Stimulated activated CD8-positive, alpha-beta memory T cell treated with anti-CD3 and anti-CD28 coated beads, Interleukin-7, amount 100 ng/mL, for 24 hours (primary cell): ENCODE measurements around the gene SCFD2.
"Not testable (repeated sequence)": the region's sequence is repeated elsewhere in the genome, so short reads cannot be mapped to it uniquely, and the experiment has no call there.

Experiments
- DNase-seq: peaks from one replicate; pipeline ENCODE4 v3.0.0-alpha.2; 2020; ENCODE audit warnings: low read depth

SCFD2 gene

DNA sequence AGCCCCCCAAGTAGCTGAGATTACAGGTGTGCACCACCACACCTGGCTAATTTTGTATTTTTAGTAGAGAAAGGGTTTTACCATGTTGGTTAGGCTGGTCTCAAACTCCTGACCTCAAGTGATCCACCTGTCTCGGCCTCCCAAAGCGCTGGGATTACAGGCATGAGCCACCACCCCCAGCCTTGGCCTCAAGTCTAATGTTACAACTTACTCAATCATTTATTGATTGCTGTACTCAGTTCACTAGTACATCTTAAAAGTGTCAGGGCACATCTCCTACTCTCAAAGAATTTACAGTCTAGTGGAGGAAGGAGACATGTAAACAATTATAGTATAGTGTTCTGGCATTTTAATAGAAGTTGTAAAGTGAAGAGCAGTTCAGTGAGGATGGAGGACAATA lies 19.5 kb downstream of the SCFD2 start:
- not testable (repeated sequence) for DNase-seq

DNA sequence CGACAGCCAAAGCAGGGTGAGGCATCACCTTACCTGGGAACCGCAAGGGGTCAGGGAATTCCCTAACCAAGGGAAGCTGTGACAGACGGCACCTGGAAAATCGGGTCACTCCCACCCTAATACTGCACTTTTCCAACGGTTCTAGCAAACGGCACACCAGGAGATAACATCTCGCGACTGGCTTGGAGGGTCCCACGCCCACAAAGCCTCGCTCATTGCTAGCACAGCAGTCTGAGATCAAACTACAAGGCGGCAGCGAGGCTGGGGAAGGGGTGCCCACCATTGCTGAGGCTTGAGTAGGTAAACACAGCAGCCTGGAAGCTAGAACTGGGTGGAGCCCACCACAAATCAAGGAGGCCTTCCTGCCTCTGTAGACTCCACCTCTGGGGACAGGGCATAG lies 25.7 kb downstream of the SCFD2 start:
- DNase-seq = not testable (repeated sequence)

DNA sequence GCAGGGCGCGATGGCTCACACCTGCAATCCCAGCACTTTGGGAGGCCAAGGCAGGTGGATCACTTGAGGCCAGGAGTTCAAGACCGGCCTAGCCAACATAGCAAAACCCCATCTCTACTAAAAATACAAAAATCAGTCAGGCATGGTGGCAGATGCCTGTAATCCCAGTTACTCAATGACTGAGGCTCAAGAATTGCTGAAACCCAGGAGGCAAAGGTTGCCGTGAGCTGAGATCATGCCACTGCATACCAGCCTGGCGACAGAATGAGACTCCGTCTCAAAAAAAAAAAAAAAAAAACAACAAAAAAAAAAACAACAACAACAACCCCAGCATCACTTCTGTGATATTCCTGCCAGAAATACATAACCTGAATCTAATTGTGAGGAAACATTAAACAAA lies 30.9 kb downstream of the SCFD2 start:
- not testable (repeated sequence) for DNase-seq

DNA sequence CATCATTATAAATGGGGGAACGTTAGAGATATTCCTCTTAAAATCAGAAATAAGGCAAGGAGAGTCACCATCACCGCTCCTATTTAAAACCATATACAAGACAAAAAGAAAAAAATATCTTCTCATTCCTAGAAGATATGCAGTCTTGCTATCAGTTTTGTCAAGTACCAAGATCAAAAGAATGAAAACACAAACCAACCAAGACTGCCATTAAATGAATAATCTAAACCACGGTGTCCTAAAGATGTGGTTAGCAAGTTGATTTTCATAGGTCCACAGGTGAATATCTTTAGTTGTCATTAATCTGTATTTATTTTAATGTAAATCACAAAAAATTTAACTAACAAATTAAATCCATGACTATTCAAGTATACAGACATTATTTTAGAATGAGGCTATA lies 39.3 kb downstream of the SCFD2 start:
- no peak for DNase-seq

DNA sequence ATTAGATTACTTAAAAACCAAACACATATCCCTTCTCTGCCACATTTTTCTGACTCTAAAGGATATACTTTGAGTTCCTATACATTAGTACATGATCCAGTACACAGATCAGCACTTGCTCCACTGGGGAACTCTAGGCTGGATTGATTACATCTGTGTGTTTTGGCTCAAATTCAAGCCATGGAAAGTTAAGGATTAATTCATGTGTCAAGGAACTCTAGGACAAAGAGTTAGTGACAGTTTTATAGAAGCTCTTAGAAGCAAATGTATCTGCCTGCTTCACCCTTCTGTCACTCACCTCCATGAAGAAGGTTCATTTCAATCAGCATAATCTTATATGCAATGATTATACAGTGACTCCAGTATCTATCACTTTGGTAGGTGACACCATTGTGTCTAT lies 43.2 kb downstream of the SCFD2 start:
- DNase-seq = no peak

DNA sequence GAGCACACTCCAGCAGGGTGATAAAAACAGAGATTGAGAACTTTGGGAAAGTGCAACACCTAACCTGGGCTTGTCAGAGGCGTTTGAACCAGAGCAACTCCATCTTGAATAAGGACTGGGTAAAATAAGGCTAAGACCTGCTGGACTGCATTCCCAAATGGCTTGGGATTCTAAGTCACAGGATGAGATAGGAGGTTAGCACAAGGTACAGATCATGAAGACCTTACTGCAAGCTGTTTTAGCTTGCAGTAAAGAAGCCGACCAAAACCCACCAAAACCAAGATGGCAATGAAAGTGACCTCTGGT lies 43.9 kb downstream of the SCFD2 start:
- no peak for DNase-seq

DNA sequence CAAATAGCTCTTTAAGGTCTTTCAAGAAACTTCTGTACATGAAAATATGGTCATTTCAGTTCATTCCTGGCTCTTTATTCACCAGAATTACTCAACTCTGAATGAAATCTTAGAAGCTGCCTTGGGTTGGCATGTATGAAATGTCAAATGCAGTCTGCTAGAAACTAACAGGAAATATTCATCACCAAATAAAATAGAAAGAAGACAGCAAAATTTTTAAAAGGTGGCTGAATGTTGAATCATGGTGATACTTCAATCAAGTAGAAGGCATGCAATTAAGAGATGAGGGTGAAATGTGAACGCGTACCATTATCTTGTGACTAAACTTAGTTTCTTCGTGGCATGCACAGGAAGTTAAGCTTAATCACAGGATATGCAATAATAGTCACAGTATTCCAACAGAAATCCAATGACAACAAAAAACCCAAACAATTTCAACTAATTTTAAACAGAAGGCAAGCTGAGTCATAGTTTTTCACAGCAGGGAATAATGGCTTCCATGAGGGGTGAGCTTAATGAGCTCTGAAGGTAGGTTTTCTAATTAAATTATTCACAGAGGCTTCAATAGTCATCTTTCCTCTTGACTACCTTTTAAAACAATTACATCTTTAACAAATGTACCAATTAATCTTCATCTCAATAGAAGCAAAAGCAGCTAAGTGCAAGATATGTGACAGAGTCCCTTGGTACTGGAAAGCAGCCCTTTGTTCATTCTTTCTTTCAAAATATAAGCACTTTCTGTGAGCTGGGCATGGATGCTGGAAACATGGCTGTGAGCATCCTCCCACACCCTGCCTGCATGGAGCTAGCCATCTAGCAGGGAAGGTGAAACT lies 44.5 kb downstream of the SCFD2 start:
- no peak for DNase-seq

DNA sequence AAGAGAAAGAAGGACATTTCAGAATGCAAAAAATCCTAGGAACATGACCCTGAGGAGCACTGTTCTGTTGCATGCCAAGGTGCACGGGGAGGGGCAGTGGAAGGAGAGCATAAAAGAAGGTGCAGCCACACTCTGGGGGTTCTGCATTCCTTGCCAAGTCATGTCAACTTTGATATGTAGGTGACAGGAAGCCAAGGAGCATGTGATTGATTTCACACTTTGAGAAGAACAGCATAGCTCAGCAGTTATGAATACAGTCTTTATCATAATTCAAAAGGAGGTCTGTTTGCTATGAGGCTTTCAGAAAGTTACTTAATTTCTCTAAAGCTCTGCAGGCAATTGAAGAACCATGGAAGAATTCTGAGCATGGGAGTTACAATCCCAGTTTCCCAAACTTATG lies 50.6 kb downstream of the SCFD2 start:
- DNase-seq = no peak

DNA sequence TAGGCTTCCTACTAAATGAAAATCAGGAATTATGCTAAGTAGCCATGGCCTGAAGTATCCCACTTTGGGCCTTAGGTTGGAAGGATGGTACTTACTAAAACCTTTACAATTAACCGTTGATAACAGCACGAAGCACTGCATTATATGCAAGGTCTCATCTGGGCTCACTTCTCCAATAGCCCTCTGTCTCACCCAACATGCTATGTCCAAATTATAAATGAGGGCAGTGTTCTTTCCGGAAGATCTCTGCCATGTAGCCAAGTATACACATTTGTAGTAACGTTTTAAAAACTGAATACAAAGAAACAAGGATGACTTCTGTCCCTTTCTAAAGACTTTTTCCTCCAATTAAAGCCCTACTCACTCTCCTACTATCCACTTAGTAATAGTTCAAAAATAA lies 51.6 kb downstream of the SCFD2 start:
- DNase-seq = no peak

DNA sequence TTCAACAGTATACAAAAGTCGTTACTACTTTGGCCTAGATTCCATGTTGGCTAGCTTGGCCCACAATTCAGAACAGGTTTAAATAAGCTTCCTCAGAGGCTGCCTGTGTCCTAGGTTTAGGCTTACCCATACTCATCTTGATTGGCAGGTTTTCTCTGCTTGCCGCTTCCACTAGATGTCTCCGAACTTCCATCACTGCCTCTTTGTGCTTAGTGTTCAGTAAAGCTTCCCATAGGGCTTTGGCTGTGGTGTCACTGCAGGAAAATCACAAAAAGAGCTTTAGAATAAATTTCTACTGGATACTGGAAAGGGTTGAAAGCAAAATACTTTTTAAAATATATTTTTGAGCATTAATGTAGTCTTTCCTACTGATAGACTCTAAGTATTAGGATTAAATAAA lies 52.4 kb downstream of the SCFD2 start:
- no peak for DNase-seq

DNA sequence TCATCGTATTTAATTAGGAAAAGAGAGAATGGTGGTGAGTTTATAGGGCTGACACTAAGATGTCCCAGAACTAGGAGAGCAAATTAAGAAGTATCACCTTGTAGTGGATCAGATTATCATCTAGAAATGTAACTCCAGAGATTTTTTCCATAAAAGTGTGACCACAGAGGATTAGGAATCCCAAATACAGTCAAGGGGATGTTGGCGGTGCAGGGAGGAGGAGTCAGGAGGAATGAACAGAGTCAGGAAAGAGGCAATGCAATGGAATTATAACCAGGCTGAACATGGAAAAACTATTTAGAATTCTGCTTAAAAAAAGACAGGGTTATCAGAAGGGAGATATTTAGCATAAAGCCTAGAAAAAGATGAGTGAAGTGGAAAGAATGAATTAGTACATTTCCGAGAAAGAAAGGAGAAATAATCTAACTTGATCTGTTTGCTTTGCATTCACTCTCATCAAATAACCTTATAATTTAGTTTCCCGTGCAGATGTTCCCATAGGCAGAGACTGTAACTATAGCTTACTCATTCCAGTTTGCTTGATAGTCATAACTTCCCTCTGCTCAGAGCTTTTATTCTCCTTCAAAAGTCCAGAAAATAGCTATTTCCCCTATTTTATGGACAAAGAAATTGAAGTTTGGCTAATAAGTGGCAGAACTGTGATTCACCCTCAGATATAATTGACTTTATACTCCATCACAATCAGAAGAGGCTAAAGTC lies 56.4 kb downstream of the SCFD2 start:
- no peak for DNase-seq

DNA sequence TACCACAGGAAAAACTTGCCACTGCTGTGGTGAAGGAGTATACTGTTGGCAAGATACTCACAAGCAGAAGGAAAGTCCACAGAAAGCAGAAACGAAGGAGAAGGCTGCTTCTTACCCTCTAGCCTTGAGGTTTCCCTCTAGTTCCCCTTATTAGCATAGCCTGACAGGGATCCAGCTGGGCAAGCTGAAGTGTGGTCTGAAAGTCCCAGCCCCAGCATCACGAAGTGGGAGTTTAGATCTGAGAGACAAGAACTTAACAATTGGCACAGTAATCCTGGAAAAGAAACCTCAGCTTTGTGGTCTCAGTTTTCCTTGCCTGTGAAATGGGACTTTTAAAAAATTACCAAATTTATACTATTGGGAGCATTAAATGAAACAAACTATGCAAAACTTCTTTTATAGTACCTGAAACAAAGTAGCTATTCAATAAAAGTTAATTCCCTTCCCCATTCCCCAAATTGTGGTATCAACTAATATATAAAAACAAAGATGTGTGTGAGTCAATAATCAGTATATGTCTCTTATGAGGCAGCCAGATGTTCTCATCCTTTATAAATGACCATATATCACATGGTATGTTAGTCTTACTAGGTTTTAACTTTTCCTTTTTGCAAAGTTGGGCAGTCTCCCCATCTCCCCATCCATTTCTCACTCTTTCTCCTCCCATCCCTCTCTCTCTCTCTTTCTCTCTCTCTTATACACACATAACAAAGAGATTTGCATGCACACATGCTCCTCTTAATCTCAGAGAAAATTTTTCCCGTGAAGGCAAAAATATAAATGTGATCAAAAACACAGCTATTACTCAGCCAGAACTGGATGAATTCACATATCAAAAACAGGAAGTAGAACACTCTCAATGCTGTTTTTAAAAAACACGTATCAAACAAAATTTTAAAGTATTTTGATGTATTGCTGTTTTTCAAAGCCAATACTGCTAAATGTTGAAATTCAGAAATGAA lies 57.8 kb downstream of the SCFD2 start:
- DNase-seq = no peak

DNA sequence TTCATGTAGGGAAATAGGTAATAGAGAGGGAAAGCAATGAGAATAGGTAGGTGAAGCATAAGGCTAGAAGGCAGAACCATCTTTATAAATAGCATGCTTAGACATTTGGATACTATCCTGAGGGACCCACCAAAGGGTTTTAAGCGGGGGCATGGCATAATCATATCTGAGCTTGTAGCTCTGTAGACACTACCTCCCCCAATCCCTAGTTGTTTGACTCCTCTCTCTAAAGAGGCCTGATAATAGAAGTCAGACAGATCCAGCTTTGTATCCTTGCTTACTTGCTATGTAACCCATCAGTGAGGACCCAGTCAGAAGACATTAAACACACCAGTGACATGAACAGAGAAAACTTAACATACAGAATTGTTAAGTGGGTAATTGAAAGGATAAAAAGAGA lies 58.7 kb downstream of the SCFD2 start:
- DNase-seq = no peak

DNA sequence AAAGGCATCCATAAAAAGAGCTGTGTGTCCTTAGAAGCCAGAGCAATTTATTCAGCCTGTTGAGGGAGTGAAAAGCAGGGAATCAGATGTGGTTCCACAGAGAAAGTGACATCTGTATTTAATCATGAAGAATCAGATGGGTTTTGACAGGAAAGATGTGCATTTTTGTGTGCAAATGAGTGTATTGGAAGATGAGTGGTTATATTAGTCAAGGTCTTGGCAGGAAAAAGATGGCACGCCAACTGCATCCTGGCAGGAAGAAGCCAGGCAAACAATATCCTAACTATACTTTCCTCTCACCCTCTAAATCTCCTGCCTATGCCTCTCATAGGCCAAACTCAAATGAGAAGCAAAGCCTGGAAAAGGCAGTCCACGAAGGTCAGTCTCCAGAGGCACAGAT lies 59.1 kb downstream of the SCFD2 start:
- DNase-seq = no peak

DNA sequence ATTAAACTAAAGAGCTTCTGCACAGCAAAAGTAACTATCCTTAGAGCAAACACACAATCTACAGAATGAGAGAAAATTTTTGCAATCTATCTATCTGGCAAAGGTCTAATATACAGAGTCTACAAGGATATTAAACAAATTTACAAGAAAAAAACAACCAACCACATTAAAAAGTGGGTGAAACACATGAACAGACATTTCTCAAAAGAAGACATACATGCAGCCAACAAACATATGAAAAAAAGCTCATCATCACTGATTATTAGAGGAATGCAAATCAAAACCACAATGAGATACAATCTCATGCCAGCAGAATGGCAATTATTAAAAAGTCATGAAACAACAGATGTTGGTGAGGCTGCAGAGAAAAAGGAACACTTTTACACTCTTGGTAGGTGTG lies 73.7 kb downstream of the SCFD2 start:
- not testable (repeated sequence) for DNase-seq

DNA sequence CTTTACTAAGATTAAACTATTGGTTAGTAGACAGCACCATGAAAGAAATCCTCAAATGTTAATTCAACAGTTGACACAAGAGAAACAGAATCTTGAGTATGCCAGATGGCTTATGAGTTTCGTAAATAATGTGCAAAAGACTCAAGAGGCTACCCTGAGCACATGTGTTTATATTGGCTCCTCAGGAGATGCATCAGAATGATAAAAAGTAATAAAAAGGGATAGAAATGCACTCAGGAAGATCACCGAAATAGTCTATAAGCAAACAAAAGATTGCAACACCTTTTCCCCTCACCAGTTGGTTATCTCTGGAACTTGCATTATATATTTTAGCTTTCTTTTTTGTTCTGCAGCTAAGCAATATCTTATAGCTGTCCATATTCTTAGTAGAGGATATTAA lies 84.4 kb downstream of the SCFD2 start:
- no peak for DNase-seq

DNA sequence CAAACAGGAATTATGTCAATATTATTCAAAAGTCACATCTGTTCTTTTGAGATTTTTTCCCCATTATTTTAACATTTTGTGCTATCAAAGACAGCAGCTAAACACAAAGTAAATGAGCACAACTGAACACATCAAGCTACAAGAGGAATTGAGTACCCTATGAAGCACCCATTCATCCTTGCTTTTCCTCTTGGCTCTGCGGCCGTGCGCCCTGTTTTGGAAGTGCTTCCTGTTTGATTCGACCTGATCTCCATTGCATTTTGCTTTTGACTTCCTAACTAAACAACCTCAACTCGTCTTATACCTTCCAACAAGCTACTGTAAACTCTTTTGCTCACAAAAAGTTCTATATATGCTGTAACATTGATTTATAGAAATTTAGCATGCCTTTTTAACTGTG lies 85.0 kb downstream of the SCFD2 start:
- DNase-seq = no peak

DNA sequence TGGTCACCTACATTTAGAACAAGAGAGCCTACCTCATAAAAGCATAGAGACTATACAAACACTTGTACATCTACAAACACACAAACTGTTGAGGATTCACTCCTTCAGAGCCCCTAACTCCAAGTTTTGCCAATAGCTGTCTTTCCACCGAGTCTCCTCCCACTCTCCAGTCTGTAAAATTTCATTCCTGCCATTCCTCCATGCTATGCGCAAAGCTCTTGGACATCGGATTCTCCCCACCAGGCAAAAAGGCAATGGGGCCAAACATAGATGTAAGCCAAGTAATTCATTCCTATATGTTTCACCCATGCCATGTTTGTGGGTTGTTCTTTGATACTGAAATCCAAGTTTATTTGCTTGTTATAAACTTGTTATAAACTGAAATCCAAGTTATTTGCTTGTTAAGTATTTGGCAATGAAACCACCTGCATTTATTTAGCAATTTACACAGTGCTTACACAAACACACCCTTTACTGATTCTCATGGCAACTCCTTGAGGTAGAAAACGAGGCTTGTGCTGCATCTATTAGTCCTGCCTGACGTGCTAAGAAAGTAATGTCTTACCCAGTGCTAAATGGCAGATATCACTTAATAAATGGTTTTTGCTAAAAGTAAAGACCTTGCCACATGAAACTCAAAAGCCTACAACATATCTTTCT lies 91.1 kb downstream of the SCFD2 start:
- DNase-seq = no peak

DNA sequence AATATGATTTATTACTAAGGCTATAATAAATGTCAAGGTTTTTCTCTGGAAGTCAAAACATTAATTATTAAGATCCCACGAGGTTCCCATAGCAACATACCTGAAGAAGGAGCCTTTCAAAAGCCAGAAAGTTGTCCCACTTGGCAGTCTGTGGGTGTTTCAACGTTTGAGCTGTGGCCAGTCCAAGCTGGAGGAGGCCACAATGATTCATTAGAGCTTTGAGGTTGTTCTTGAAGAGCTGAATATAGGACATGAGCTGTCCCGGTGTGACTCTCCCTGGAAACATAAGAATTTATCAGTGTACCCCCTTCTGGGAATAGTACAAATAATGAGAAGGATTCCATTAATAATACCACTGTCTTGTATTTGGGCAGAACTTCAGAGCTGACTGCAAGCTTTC lies 92.1 kb downstream of the SCFD2 start:
- DNase-seq = no peak

DNA sequence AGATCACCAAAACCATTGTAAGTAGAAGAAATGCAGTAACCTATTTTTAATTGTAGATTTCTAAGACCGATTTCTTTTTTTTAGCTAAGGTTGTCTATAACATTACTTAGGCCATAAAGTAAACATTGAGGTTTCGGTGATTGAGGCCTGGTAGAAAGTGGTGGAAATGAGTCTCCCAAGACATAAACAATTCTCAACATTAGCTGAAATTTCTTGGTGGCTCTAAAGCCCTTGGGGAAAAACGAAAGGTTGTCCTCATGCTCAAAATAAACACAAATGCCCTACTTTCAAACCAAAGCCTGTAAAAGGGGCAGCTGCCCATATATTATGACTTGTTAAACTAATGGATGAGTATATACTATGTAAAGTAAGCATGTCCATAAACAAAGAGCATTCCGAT lies 98.8 kb downstream of the SCFD2 start:
- no peak for DNase-seq

DNA sequence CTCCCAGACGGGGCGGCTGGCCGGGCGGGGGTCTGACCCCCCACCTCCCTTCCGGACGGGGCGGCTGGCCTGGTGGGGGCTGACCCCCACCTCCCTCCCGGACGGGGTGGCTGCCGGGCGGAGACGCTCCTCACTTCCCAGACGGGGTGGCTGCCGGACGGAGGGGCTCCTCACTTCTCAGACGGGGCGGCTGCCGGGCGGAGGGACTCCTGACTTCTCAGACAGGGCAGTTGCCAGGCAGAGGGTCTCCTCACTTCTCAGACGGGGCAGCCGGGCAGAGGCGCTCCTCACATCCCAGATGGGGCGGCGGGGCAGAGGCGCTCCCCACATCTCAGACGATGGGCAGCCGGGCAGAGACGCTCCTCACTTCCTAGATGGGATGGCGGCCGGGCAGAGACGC lies 109.9 kb downstream of the SCFD2 start:
- DNase-seq = not testable (repeated sequence)

DNA sequence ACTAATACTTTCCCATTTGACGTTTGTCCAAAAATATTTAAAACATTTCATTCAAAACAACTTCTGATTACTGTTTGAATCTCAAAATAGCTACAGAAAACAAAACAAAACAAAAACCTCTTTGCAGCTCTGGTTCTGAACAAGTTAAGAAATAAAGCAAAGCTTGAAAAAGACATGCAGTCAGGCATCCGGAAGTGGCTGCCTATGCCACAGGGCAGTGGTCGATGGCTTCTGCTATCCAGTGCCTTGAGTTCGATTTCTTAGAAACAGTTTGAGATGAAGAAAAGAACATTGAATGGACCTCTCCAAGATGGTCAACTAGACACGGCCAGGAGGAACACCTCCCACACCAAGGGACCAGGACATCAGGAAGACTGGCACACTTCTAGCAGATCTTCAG lies 125.3 kb downstream of the SCFD2 start:
- DNase-seq = no peak
